Activated CD4-positive, alpha-beta T cell treated with anti-CD3 and anti-CD28 coated beads, Interleukin-2, amount 50 U/mL, for 4 hours (primary cell): ENCODE data around the gene SDR42E1.
A peak's percentile ranks its signal among the peaks of the same experiment; 100 is the strongest.

ENCODE experiments used
- DNase-seq, 2 experiments: peaks; one replicate each; pipeline ENCODE4 v3.0.0-alpha.2; 2020

SDR42E1 gene, protein sequence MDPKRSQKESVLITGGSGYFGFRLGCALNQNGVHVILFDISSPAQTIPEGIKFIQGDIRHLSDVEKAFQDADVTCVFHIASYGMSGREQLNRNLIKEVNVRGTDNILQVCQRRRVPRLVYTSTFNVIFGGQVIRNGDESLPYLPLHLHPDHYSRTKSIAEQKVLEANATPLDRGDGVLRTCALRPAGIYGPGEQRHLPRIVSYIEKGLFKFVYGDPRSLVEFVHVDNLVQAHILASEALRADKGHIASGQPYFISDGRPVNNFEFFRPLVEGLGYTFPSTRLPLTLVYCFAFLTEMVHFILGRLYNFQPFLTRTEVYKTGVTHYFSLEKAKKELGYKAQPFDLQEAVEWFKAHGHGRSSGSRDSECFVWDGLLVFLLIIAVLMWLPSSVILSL

DNA sequence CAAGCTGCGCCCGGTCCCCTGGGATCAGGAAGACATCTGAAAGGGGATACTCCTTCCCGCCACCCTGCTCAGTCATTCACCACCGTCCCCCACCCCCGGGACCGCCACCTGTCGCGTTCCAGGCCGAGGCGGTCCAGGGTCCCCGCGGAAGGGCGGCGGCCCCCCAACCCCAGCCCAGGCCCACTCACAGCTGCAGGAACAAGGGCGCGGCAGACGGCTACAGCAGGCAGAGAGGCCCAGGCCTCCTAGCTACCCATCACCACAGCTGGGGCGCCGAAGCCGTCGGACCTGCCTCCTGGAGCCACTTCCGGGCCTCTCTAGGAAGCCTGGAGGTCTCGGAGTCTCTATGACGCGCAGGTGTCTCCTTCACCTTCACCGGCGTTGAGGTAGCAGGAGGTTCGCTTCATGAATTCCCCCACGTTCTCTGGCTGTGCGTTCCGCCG lies at the start of gene SDR42E1:
Gene SDR42E1 (minus strand): TSS at position 272 of the 443 bp plus-strand sequence. CDS start 10,612 bp downstream, outside the sequence.
- DNase-seq, result peak; percentile 30 to 35

DNA sequence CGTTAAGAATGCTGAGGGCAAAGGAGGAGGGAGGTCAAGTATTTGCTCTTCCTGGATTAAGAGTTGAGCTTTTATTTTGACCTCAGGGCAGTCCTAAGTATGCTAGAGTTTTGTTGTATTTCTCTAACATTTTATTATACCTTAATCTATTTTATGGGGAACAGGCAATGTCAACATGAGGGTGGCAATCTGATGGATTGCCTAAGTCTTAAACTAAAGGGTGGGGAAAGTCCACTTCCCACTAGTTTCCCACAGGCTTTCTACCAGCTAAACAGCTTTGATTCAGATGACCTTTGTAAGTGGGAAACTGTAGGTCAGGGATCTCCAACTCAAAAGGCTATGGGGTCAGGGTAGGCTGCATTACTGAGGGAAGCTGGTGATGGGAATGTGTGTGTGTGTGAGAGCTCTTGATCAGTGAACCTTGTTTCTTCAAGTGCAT lies 48.7 kb upstream of the SDR42E1 start:
- no peak for DNase-seq

DNA sequence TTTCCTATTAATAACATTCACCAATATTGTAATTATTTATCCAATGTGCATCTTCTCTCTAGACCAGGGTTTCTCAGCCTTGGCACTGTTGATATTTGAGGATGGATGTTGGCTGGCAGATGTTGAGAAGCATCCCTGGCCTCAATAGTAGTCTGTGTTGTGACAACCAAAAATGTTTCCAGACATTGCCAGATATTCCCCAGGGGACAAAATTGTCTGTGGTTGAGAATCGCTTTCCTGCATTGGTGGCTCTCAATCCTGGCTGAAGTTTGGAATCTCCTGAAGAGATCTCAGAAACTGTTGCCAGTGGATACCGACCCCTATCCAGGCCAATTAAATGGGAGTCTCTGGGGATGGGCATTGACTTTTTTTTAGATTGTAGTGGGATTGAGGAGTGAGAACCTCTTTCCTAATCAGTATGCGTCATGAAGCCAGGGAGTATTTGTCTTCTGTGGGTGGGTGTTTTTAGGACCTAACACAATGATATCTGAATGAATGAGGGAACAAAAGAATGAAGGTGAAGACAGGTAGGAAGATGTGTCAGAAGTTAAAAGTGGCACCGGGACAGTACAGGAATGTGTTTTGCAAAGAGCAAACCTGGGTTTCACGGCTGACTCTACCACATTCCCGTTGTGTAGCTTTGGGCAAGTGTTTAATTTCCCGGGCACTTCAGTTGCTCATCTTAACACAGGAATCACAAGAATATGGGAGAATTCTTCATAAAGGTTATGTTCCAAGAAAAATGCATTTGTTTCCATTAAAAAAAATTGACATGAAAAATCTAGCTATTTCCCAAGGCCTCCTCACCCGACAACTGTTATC lies 48.1 kb upstream of the SDR42E1 start:
- DNase-seq, result no peak

DNA sequence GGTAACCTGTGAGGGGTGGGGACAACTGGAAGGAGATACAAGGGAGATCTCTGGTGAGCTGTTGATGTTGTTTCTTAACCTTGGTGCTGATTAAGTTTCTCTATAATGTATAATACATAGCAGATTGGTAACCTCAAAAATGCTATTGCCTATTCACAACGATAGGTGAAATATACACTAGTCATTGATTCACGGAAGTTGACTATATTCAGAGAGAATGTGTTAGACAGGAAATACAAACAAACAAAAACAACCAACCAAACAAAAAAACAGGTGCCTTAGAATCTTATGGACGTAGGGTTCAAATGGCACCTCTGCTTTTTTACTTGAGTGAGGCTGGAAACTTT lies 45.3 kb upstream of the SDR42E1 start:
- no peak for DNase-seq

DNA sequence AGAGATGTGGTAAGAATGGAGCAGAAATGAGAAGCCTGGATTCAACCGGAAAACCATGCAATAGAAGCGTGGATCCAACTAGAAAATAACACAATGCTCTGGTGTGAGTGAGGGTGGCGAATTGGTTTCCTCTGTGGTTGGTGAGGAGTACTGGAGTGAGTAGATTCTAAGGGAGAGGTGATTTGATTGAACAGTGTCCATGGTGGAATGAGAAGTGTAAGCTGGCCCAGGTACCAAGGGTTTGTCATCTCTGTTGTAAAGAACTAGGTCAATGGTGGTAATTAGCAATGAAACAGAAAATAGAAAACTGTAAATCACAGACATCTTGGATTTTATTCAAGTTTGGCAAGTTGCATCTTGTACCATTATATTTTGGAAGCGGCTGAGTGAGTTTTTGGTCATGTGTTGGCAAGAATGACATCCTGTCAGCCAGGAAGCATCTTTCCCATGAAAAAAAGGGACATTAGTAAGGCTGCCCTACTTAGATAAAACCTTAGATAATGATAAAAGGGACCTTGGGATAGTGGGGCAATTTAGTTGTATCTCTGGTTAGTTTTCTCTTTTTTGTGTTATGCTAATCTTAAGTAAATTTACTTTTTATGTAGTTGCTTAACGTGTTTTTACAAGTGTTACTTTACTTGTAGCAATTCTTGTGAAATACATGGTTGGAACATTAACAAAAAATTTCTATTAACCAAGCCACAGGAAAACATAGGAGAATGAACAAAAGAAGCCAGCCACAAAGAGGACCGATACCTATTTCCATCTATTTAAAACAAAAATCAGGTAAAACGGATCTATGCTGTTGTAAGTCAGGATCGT lies 44.7 kb upstream of the SDR42E1 start:
- DNase-seq, result no peak

DNA sequence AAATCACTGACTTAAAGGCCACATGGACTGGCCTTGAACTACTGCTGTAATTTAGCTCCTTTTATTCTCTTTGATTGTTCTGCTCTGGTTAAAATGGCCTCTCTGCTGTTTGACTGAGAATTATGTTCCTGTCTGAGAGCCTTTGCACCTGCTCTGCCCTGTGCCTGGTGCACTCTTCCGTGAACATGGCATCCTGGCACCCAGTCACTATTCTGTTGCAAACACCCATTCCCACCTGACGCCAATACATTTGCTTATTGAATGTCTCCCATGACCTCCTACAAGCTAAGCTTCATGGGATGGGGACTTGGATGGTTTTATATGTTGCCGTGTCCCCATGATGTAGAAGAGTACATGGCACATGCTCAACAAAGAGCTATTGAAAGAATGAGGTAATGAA lies 43.8 kb upstream of the SDR42E1 start:
- no peak for DNase-seq

DNA sequence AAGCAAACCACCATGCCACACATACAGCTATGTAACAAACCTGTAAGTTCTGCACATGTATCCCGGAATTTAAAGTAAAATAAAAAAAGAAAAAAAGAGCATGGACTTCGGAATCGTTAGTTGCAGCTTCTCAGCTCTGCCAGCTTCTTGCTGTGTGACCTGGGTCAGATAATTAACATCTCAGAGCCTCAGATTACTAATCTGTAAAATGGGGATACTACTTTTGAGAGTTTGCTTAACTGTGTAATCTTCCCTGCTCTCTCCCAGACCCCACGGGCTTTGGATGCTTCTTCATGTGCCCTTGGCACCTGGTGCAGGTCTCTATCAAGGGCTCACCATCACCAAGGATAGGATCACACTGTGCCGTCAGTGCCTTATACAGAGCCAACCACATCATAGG lies 40.4 kb upstream of the SDR42E1 start:
- DNase-seq, result no peak

DNA sequence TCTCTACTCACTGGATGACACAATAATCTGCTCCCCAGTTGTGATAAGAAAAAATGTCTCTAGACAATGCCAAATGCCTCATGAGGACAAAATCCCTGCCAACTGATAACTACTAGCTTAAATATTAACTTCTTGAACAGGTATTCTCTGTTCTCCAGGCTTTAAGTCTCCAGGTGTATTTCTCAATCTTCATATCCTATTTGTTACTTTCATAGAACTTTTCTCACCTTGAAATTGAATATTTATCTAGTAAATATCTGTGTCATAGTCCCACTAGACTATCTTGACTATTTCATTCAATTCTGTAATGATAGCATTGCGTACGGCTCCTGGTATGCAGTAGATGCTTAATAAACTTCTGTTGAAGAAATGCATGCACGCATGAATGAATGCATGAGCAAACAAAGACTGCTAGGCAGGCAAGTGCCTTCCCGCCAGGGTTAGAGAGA lies 39.7 kb upstream of the SDR42E1 start:
- no peak for DNase-seq

DNA sequence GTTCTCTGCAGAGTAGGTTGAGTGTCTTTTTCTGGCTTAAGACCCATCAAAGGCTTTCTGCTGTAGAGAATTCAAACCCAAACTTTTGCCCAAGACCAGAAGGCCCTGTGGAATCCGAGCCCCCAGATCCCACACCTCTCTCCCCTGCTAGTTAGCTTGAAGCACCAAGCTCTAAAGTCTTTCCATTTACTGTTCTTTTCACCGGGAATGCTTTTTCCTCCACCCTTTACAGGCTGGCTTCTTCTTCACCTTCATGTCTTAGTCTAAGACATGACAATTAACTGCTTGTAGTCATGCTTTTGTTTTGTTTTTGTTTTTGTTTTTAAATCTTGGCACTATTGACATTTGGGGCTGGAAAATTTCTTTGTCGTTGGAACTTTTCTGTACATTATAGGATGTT lies 39.2 kb upstream of the SDR42E1 start:
- DNase-seq, result no peak

DNA sequence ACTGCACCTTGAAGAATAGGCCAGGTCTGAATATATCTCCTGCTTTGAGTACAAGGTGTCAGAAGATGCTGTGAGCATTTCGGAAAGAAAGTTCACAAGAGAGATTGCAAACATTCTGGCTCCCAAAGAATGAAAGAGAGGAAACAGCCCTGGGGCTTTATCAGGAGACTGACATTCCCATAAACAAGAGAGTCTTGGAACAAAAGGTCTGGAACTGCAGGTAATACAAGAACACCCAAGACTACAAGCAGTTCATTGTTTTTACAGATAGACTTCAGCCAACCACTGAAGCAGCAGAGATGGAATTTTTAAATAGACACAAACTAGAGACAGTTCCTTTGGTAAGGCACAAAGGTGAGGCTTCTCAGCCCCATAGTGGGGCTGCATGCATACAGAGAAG lies 38.2 kb upstream of the SDR42E1 start:
- no peak for DNase-seq

DNA sequence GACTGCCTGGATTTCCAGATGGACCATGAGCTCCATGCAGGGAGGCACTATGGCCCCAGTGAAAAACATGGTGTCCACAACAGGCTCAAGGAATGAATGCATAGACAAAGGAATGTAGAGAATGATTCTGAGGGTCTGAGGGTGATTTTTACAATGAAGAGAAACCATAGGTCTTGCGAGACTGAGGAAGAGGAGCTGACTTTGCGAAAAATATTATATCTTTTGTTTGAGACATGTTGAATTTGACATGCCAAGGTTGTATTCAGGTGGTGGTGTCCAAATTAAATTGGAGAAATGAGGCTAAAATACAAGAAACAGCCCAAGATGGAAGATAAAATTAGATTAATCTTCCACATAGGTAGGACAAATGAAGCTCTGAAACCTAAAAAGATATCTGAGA lies 36.5 kb upstream of the SDR42E1 start:
- no peak for DNase-seq

DNA sequence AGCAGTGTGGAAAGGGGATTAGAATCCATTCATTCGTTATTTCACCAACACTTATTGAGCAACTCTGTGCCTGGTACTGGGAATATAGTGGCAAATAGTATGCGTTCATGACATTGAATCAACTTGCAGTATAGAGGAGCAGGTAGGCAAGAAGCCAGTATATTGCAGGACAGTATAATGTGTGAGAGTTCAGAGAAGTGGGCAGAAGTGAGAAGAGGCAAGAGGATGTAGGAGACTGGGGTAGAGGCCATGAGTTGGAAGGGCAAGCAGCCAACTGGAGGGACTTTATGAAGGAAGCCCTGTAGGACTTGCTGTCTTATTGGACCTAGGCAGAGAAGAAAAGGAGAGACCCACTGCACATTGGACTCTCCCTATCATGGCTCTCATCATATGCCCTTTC lies 36.1 kb upstream of the SDR42E1 start:
- DNase-seq, result no peak

DNA sequence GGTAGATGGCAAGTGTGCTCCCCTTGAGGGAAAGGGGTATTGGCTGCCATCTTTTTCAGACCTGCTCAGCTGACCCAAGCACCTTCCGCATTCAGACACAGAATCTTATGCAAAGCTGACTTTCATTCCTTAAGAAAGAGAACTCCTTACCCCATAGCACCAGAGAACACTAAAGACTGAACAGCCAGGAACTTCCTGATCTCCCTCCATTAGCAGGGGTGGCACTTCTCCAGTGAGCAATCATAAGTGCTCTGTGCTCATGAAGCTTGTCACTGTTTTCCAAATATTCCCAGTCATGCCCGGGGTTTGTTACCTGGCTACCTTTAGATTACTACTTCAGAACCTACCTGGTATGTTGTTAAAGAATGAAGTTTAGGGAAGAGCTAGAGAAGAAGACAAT lies 35.7 kb upstream of the SDR42E1 start:
- DNase-seq, result no peak

DNA sequence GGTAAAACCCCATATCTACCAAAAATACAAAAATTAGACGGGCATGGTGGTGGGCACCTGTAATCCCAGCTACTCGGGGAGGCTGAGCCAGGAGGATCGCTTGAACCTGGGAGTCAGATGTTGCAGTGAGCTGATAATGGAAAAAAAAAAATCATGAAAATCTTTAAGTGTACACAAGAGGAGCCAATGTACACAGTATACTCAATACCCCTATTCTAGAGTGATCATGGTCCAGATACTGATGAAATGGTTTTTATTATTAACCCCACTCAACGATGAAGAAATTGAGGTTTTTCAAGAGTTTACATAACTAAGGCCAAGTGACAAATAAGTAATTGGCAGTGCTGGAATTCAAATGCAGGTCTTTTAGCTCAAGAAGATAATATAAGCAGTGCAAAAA lies 35.3 kb upstream of the SDR42E1 start:
- no peak for DNase-seq

DNA sequence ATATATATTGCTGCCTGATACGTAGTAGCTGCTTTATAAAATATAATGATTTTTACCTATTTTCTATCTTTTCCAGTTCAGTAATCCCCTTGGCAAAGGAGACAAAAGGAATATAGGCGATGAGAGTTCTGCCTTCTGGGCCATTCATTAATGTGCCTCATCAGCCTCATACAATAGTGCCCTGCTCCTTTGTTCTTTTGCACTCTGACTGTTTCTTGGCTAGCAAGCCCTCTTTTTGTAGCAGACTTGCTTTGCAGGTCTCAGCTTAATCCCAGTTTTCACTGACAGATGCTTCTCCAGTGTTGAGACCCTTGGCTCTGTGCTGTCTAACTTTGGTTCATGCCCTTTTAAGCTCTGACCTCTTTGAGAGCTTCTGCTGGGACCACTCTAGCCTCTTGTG lies 34.2 kb upstream of the SDR42E1 start:
- no peak for DNase-seq

DNA sequence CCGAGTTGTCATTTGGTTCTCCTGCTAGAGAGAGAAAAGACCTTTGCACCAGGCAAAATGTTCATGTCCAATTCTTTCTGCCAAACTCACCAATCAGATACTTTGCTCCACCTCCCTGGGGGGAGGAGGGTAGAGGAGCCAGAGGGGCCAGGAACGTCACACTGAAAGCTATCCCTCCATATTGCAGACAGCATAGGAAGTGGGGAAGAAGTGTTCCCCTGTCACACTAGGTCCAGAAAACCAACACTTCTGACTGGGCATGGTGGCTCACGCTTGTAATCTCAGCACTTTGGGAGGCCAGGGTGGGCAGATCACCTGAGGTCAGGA lies 33.3 kb upstream of the SDR42E1 start:
- no peak for DNase-seq

DNA sequence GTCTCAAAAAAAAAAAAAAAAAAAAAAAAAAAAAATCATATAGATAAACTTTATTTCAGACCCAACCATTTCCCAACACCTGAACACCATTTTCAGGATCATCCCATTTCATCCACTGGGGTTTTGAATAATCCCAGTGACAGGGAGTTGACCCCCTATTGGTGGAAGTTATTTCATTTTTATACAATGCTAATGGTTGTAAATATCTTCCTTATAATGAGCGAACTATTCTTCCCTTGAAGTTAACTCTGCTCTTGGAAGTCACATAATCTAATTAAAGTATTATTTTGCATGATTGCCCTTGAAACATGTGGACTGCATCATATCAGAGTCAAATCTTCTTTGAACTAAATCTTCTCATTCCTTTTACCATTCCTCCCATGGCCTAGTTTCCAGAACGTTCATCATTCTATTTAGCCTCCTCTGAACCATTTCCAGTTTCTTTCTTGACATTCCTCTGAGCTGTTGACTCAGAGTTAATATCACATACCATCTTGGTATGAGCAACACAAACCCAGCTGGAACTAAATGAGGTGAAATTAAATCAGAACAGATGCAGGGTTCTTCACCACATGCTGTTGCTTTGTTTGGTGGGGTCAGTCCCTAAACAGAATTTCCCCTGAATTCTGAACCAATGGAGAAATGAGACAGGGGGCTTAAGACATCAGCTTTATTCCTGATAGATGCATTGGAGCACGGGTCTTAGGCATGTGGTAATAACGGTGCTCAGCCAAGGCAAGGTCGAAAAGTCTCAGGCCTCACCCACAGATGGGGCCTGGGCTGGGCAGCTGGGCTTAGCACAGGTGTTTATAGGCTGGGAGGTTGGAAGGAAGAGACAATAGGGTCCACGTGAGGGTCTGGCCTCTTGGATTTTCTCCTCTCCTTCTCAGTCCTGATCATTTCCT lies 32.7 kb upstream of the SDR42E1 start:
- no peak for DNase-seq

DNA sequence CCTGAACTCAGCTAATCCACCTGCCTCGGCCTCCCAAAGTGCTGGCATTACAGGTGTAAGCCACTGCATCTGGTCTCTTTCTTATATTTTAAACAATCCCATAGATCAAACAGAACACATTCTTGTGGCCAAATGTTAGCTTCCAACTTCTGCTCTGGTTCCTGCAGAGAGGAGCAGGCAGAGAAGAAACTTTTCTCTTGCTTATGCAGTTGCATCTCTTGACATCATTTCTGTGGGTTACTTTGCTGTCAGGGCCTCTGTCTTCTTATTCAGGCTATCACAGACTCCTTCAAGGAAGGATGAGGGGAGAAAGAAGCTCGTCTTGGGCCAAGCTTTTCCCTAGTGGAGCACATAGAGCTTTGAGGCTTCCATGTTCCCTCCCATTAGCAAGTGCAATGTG lies 31.6 kb upstream of the SDR42E1 start:
- DNase-seq, result no peak

DNA sequence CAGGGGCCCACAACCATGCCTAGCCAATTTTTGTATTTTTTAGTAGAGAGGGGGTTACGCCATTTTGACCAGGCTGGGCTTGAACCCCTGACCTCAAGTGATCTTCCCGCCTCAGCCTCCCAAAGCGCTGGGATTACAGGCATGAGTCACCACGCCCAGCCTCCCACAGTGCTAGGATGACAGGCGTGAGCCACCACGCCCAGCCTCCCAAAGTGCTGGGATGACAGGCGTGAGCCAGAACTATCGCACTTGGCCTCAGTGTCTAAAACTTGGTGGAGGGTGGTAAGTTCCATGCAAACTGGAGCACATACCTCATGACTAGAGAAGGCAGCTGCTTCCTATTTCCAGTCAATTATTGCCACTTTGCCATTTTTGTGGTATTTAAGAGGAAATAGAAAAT lies 30.9 kb upstream of the SDR42E1 start:
- no peak for DNase-seq

DNA sequence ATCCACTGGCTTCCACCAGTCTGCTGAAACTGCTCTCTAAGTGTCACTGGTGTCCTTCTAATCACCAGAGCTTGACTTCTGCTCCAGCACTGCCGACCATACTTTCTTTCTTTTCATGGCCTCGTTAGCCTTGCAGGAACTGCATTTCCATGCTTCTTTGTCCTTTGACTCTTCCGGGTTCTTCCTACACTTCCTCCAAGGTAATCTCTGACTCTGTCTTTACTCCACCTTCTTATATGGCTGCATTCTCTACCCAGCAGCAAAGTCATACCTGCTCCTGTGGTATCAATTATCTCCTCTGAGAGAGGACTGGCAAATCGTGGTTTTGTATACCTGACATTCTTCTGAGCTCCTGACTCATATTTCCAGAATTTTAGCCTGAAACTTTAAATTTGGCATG lies 30.3 kb upstream of the SDR42E1 start:
- no peak for DNase-seq

DNA sequence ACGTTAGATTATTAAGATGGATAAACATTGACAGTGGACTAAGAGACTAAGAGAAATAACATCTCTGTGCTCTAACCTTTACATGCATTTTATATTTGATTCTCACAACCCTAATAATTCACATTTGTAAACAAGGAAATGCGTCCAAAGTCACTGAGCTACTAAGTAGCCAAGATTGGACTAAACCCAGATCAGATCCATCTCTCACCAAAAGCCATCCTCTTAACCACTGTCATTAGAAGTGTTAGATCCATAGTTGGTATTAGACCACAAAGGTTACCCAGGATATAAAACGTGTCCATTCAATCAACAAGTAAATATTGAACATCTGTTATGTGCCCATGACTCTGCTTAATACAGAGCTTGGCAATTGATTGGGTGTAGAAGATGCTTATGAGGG lies 29.0 kb upstream of the SDR42E1 start:
- no peak for DNase-seq

DNA sequence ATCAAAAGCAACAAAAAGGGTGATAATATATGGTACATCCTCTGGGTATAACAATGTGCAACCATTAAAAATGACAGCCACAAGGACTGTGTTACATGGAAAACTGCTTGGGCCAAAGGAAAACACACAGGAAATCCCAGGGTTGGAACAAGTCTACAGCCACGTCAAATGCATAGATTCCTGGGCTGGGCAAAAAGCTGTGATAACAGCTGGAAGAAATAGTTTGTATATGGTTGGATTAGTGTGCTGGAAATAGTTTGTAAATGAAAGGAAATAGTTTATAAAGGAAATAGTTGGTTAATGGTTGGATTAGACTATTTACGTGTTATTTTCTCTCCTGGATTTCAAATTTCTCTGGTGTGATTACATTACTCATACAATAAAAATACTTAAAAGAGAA lies 26.4 kb upstream of the SDR42E1 start:
- no peak for DNase-seq
